Ishikawa (cell line): ENCODE results near the gene GSTA4.

Experiments
- RAD21 ChIP-seq: IDR thresholded peaks from 2 replicates; pipeline ENCODE4 v1.6.1; 2012; ENCODE audit warnings: low read depth
- TCF12 ChIP-seq: IDR thresholded peaks from 2 replicates; pipeline ENCODE4 v1.6.1; 2012; ENCODE audit warnings: low read depth

DNA sequence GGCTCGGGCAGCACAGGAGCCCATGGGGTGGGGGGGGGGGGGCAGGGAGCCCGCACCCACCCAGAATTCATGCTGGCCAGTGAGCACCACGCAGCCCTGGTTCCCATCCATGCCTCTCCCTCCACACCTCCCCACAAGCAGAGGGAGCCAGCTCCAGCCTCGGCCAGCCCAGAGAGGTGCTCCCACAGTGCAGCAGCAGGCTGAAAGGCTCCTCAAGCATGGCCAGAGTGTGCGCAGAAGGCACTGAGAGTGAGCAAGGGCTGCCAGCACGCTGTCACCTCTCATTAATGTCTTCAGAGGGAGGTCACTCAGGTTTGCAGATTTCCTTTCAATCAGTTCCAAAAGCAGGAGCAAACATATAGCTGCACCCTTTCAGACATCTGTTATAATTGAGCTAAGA lies 32.4 kb downstream of the GSTA4 start:
- TF ChIP-seq RAD21 (no peak), TCF12 (no peak)
